H1 (cell line): Measurements from ENCODE around the gene OR10H1. TPM values are rescaled to one million over a fixed set of nuclear protein-coding genes. Genes with fewer than 3 reads are reported as not detected.

Source experiments
- BCL11A ChIP-seq, 2 experiments: IDR thresholded peaks; one replicate each; pipeline ENCODE4 v1.6.1; 2011; ENCODE audit warnings: low read depth in 2 of 2, low read length in 2 of 2, mild to moderate bottlenecking in 2 of 2
- CBX5 ChIP-seq: fragments of 300-800, 300-1000 bp; sonication (generic); IDR thresholded peaks from 2 replicates; pipeline ENCODE4 v1.7.1; 2016; ENCODE audit warnings: antibody characterized with exemption, low read length, low read depth
- EZH2 ChIP-seq: fragments of 200-600 bp; sonication (generic); IDR thresholded peaks from 2 replicates; pipeline ENCODE4 v1.7.1; 2012; ENCODE audit warnings: low read depth, mild to moderate bottlenecking, moderate library complexity, low read length, inconsistent platforms; ENCODE audit not compliant: severe bottlenecking
- RBBP5 ChIP-seq: IDR thresholded peaks from 2 replicates; pipeline ENCODE4 v1.7.1; 2012; ENCODE audit warnings: low read depth, mild to moderate bottlenecking, inconsistent platforms, low read length, moderate library complexity, borderline replicate concordance
- SP1 ChIP-seq: IDR thresholded peaks from 2 replicates; pipeline ENCODE4 v1.6.1; 2011; ENCODE audit warnings: low read depth, low read length
- polyA plus RNA-seq, 7 experiments: library from polyadenylated mRNA; depleted of rRNA in 3 of 7; stranded (reverse) in 5 of 7; unstranded in 2 of 7; fragments of >200 nt in 5 of 7; fragments of 200-250 nt in 2 of 7; gene quantifications; 1 replicate in 5 of 7; 2 replicates in 1 of 7; 4 replicates in 1 of 7; pipeline versions ENCODE4 v1.2.1 to v1.2.3, GENCODE V29; 2011 to 2013; ENCODE audit warnings: missing spikeins in 2 of 7, mixed read lengths in 2 of 7
- total RNA-seq: library from RNA; stranded (reverse); fragmentation: NEBNext Ultra II Directional; extraction: Animal tissue kit (Norgen Biotek cat#: 25700); gene quantifications from 2 replicates; pipeline ENCODE4 v1.2.1, GENCODE V29; 2021

OR10H1 gene
- total and polyA plus RNA-seq, 2 of the 8 experiments (the other 6 are each of a cell fraction or from before 2014, with no cell fraction given): not detected

- TF ChIP-seq SP1: no peak
- no peak for TF ChIP-seq CBX5
- no peak for TF ChIP-seq BCL11A (IDR thresholded peaks at IDR 0.05; ENCODE audit: low read depth in 2 of 2, low read length in 2 of 2)
- no peak for TF ChIP-seq EZH2
- TF ChIP-seq RBBP5: no peak
Measured at GRCh38 chr19:15788594-15789270, 26.7 kb downstream of the OR10H1 start (continued).
